Activated CD8-positive, alpha-beta memory T cell treated with anti-CD3 and anti-CD28 coated beads for 4 hours (primary cell): Measurements from ENCODE around the gene PCDHGB5.
"Not testable (repeated sequence)": the region's sequence is repeated elsewhere in the genome, so short reads cannot be mapped to it uniquely, and the experiment has no call there.

Experiments
- DNase-seq, 2 donors: peaks; one replicate each; pipeline ENCODE4 v3.0.0-alpha.2; 2020; ENCODE audit warnings: low read depth in 2 of 2

The PCDHGB5 gene

GRCh38 chr5:141382469-141383294, 15.1 kb upstream of the PCDHGB5 start, which contains the start of gene PCDHGA7:
PCDHGA7 (plus strand) TSS chr5:141382742; CDS start chr5:141382900, 158 bp downstream.
- DNase-seq = no peak

GRCh38 chr5:141383345-141383744, 14.4 kb upstream of the PCDHGB5 start:
- DNase-seq = no peak

GRCh38 chr5:141384471-141385267, 13.1 kb upstream of the PCDHGB5 start:
- DNase-seq = no peak

- DNase-seq = not testable (repeated sequence)
Measured at GRCh38 chr5:141387557-141388311, 10.0 kb upstream of the PCDHGB5 start, which contains the start of gene PCDHGB4. PCDHGB4 (plus strand) TSS chr5:141387698; CDS start chr5:141387885, 187 bp downstream.

GRCh38 chr5:141388661-141389060, 9.1 kb upstream of the PCDHGB5 start:
- no peak for DNase-seq

GRCh38 chr5:141389153-141390042, 8.3 kb upstream of the PCDHGB5 start:
- no peak for DNase-seq

- no peak for DNase-seq
Measured at GRCh38 chr5:141392429-141393198, 5.1 kb upstream of the PCDHGB5 start, which contains the start of gene PCDHGA8. PCDHGA8 (plus strand) TSS chr5:141392633; CDS start chr5:141392814, 181 bp downstream.

GRCh38 chr5:141393267-141393666, 4.5 kb upstream of the PCDHGB5 start:
- no peak for DNase-seq

GRCh38 chr5:141394401-141395187, 3.2 kb upstream of the PCDHGB5 start:
- DNase-seq = not testable (repeated sequence)

GRCh38 chr5:141398608-141399007, 861 bp downstream of the PCDHGB5 start:
- DNase-seq = no peak

- no peak for DNase-seq
Measured at GRCh38 chr5:141399555-141400258, 2.0 kb downstream of the PCDHGB5 start.

- no peak for DNase-seq
Measured at GRCh38 chr5:141402553-141403243, 5.0 kb downstream of the PCDHGB5 start, which contains the start of gene PCDHGA9. PCDHGA9 (plus strand) TSS chr5:141402778; CDS start chr5:141402953, 175 bp downstream.

- DNase-seq = no peak
Measured at GRCh38 chr5:141403387-141403786, 5.6 kb downstream of the PCDHGB5 start.

GRCh38 chr5:141407790-141408505, 10.2 kb downstream of the PCDHGB5 start, which contains the start of gene PCDHGB6:
PCDHGB6 (plus strand) TSS chr5:141408021; CDS start chr5:141408203, 182 bp downstream.
- DNase-seq = not testable (repeated sequence)

GRCh38 chr5:141409598-141410306, 12.0 kb downstream of the PCDHGB5 start:
- no peak for DNase-seq

- no peak for DNase-seq
Measured at GRCh38 chr5:141411575-141411974, 13.8 kb downstream of the PCDHGB5 start.
